HL-60 (cell line): ENCODE data around the gene ZNF580.

Source experiments
- CTCF ChIP-seq: IDR thresholded peaks from one replicate; pipeline ENCODE4 v1.5.1; 2011; ENCODE audit warnings: low read length, control low read depth, inconsistent platforms; ENCODE audit not compliant: insufficient read depth
- GABPA ChIP-seq: IDR thresholded peaks from 2 replicates; pipeline ENCODE4 v1.6.1; 2012; ENCODE audit warnings: low read depth
- POLR2AphosphoS5 ChIP-seq: IDR thresholded peaks from 2 replicates; pipeline ENCODE4 v1.6.1; 2012; ENCODE audit warnings: low read depth
- REST ChIP-seq: IDR thresholded peaks from 2 replicates; pipeline ENCODE4 v1.6.1; 2012; ENCODE audit warnings: low read depth; ENCODE audit not compliant: insufficient replicate concordance
- SPI1 ChIP-seq: IDR thresholded peaks from 2 replicates; pipeline ENCODE4 v1.6.1; 2012; ENCODE audit warnings: low read depth, mild to moderate bottlenecking, borderline replicate concordance

GRCh38 chr19:55673465-55673864 is 32.7 kb downstream of the ZNF580 start:
- no peak for TF ChIP-seq CTCF
- no peak for TF ChIP-seq REST
- TF ChIP-seq POLR2AphosphoS5 = no peak
- TF ChIP-seq SPI1 = no peak
- TF ChIP-seq GABPA = no peak
